Fibroblast of lung (primary cell): ENCODE measurements around the gene SBNO2. TPM values are rescaled to one million over a fixed set of nuclear protein-coding genes. Genes with fewer than 3 reads are reported as not detected.

Experiments
- DNase-seq, 2 donors: peaks; one replicate each; pipeline versions ENCODE4 v3.0.0 to v3.0.0-alpha.2; 2010; ENCODE audit warnings: low read depth in 2 of 2
- H2AFZ ChIP-seq: 2 replicates; pipeline ENCODE4 v1.5.1; 2012; ENCODE audit warnings: low read length, control low read depth, inconsistent platforms
- H3K27ac ChIP-seq: 2 replicates; pipeline ENCODE4 v1.5.1; 2011; ENCODE audit warnings: low read length, control low read depth; ENCODE audit not compliant: insufficient read depth
- H3K27me3 ChIP-seq: 2 replicates; pipeline ENCODE4 v1.5.1; 2011; ENCODE audit warnings: mild to moderate bottlenecking, low read length; ENCODE audit not compliant: control insufficient read depth, insufficient read depth
- H3K36me3 ChIP-seq: 2 replicates; pipeline ENCODE4 v1.5.1; 2011; ENCODE audit warnings: low read length; ENCODE audit not compliant: control insufficient read depth, insufficient read depth
- H3K4me1 ChIP-seq: 2 replicates; pipeline ENCODE4 v1.5.1; 2011; ENCODE audit warnings: low read length; ENCODE audit not compliant: control insufficient read depth, insufficient read depth; ENCODE audit errors: extremely low read depth
- H3K4me2 ChIP-seq: 2 replicates; pipeline ENCODE4 v1.5.1; 2011; ENCODE audit warnings: low read length, control low read depth; ENCODE audit not compliant: insufficient read depth; ENCODE audit errors: extremely low read depth
- H3K4me3 ChIP-seq, 4 experiments: fragments of 200-600 bp in 1 of 4; sonication (generic) in 1 of 4; replicated peaks in 1 of 4; 2 replicates each; pipeline ENCODE4 v1.5.1; 2011 to 2016; ENCODE audit warnings: low read length in 4 of 4, low read depth in 3 of 4, mild to moderate bottlenecking in 3 of 4, control low read depth in 2 of 4, inconsistent platforms in 1 of 4, mixed read lengths in 1 of 4; ENCODE audit not compliant: insufficient read depth in 1 of 4; ENCODE audit errors: control extremely low read depth in 1 of 4
- H3K79me2 ChIP-seq: 2 replicates; pipeline ENCODE4 v1.5.1; 2012; ENCODE audit warnings: mild to moderate bottlenecking, low read length, inconsistent platforms; ENCODE audit not compliant: control insufficient read depth, insufficient read depth
- H3K9ac ChIP-seq: 2 replicates; pipeline ENCODE4 v1.5.1; 2011; ENCODE audit warnings: mild to moderate bottlenecking, low read length, control low read depth; ENCODE audit not compliant: insufficient read depth
- H3K9me3 ChIP-seq: 2 replicates; pipeline ENCODE4 v1.5.1; 2012; ENCODE audit warnings: low read depth, low read length; ENCODE audit not compliant: control insufficient read depth, insufficient read depth
- H4K20me1 ChIP-seq: 2 replicates; pipeline ENCODE4 v1.5.1; 2011; ENCODE audit warnings: low read length; ENCODE audit not compliant: control insufficient read depth, insufficient read depth; ENCODE audit errors: extremely low read depth
- CTCF ChIP-seq, 2 donors: IDR thresholded peaks in 1 of 2; conservative IDR thresholded peaks in 1 of 2; 1 replicate in 1 of 2; 2 replicates in 1 of 2; pipeline ENCODE4 v1.5.1; 2011 to 2012; ENCODE audit warnings: low read length in 2 of 2, control low read depth in 1 of 2, inconsistent platforms in 1 of 2, low read depth in 1 of 2, mild to moderate bottlenecking in 1 of 2
- EZH2 ChIP-seq: IDR thresholded peaks from 2 replicates; pipeline ENCODE4 v1.5.1; 2012; ENCODE audit warnings: low read length, control low read depth, mild to moderate bottlenecking; ENCODE audit errors: missing control alignments
- polyA plus RNA-seq, 2 donors: library from polyadenylated mRNA; depleted of rRNA in 1 of 2; stranded (reverse) in 1 of 2; unstranded in 1 of 2; fragments of >200 nt; gene quantifications; 2 replicates each; pipeline ENCODE4 v1.2.1, GENCODE V29; 2011 to 2012; ENCODE audit warnings: missing spikeins in 1 of 2
- total RNA-seq: library from RNA; depleted of rRNA; stranded (reverse); fragments of >200 nt; gene quantifications from 2 replicates; pipeline ENCODE4 v1.2.1, GENCODE V29; 2014

Gene SBNO2
- total and polyA plus RNA-seq, 2 donors (not counting 1 experiment from before 2014, with no cell fraction given), result 12.6 to 55.8 TPM

- Histone ChIP-seq H2AFZ (no peak overlapping the region), H3K27me3 (no peaks in the 10 kb centered on the region), H3K9ac (no peak overlapping the region), H4K20me1 (no peaks in the 10 kb centered on the region), H3K27ac (no peak overlapping the region), H3K79me2 (no peaks in the 10 kb centered on the region), H3K4me2 (no peak overlapping the region), H3K4me3 (no peak overlapping the region), H3K9me3 (no peaks in the 10 kb centered on the region), H3K4me1 (peaks cover 2% of the 10 kb centered on the region), H3K36me3 (no peaks in the 10 kb centered on the region)
- TF ChIP-seq CTCF (conservative IDR thresholded peaks at IDR 0.05 in 1 of 2, IDR thresholded peaks at IDR 0.05 in 1 of 2; ENCODE audit: low read depth in 1 of 2, low read length in 2 of 2), result no peak
- no peak for TF ChIP-seq EZH2
- DNase-seq, result no peak
Measured at GRCh38 chr19:1079566-1080111, 94.4 kb downstream of the SBNO2 start.

GRCh38 chr19:1076951-1077350 is 97.1 kb downstream of the SBNO2 start:
- H2AFZ ChIP-seq, result no peak overlapping the region
- no peak overlapping the region for H3K4me3 ChIP-seq
- H3K27me3 ChIP-seq, result no peaks in the 10 kb centered on the region
- H3K4me2 ChIP-seq, result no peak overlapping the region
- H3K4me1 ChIP-seq, result peaks cover 2% of the 10 kb centered on the region
- no peaks in the 10 kb centered on the region for H3K36me3 ChIP-seq
- DNase-seq, result no peak
- H3K79me2 ChIP-seq, result no peaks in the 10 kb centered on the region
- no peaks in the 10 kb centered on the region for H4K20me1 ChIP-seq
- H3K9me3 ChIP-seq, result no peaks in the 10 kb centered on the region
- H3K27ac ChIP-seq, result no peak overlapping the region
- no peak overlapping the region for H3K9ac ChIP-seq
- TF ChIP-seq EZH2 (no peak), CTCF (conservative IDR thresholded peaks at IDR 0.05 in 1 of 2, IDR thresholded peaks at IDR 0.05 in 1 of 2; ENCODE audit: low read depth in 1 of 2, low read length in 2 of 2) (no peak)

GRCh38 chr19:1076046-1076386 is 98.1 kb downstream of the SBNO2 start:
- Histone ChIP-seq H3K79me2 (no peaks in the 10 kb centered on the region), H3K9me3 (no peaks in the 10 kb centered on the region), H3K4me1 (peaks cover 2% of the 10 kb centered on the region), H3K9ac (no peak overlapping the region), H3K4me2 (no peak overlapping the region), H3K4me3 (no peak overlapping the region), H2AFZ (no peak overlapping the region), H4K20me1 (no peaks in the 10 kb centered on the region), H3K27ac (no peak overlapping the region), H3K27me3 (no peaks in the 10 kb centered on the region), H3K36me3 (no peaks in the 10 kb centered on the region)
- DNase-seq, result no peak
- TF ChIP-seq CTCF (conservative IDR thresholded peaks at IDR 0.05 in 1 of 2, IDR thresholded peaks at IDR 0.05 in 1 of 2; ENCODE audit: low read depth in 1 of 2, low read length in 2 of 2) (no peak), EZH2 (no peak)
